Measurements from ENCODE around the gene IL20RB. TPM values are rescaled to one million over a fixed set of nuclear protein-coding genes. Genes with fewer than 3 reads are reported as not detected.

The IL20RB gene
- total RNA-seq, 3 donors from 2014 or later (not counting 1 experiment from before 2014, with no cell fraction given) = 1.9 to 3.6 (median 2.8) TPM

DNA sequence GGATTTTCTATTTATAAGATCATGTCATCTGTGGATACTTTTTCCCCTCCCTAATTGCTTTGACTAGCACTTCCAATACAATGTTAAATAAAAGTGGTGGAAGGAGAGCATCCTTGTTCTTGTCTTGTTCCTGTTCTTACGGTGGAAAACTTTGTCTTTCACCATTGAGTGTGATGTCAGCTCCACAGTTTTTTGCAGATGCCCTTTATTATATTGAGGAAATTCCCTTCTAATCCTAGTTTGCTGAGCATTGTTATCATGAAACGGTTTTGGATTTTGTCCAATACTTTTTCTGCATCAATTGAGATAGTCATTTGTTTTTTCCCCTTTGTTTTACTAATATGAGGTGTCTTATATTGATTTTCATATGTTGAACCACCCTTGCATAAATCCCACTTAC is 19.9 kb upstream of the IL20RB start:
- WGBS (ENCODE audit: insufficient coverage) = 83% methylated on average over 1 of the region's 2 CpGs
- peaks cover 18% of the 10 kb centered on the region for H3K4me1 ChIP-seq (ENCODE audit: control insufficient read depth, insufficient read depth, low read length)
- ATAC-seq = no peak
- no peaks in the 10 kb centered on the region for H3K9me3 ChIP-seq (ENCODE audit: control insufficient read depth, insufficient read depth, low read length)
- Mint-ChIP-seq H3K4me3 (no peak overlapping the region), H3K27me3 (ENCODE audit: low read depth in 2 of 2) (no peaks in the 10 kb centered on the region), H3K27ac (peak overlapping the region; percentile 80 to 86), H3K9me3 (peaks cover 0 to 2% of the 10 kb centered on the region in 2 donors), H3K36me3 (no peaks in the 10 kb centered on the region), H3K4me1 (peaks cover 62 to 73% of the 10 kb centered on the region in 2 donors)
- intact Hi-C loops (cut with micrococcal nuclease) = loop anchor here (5.0 kb wide), 2 partner anchors 76 to 186 kb away; partner anchors contain the start of genes NCK1 and STAG1
- H3K27me3 ChIP-seq (ENCODE audit: control insufficient read depth, insufficient read depth, low read length) = no peaks in the 10 kb centered on the region
- H3K36me3 ChIP-seq (ENCODE audit: control insufficient read depth, insufficient read depth, low read length) = peaks cover 5% of the 10 kb centered on the region
- DNase-seq = no peak
- H3K27ac ChIP-seq (ENCODE audit: low read length) = no peak overlapping the region
- TF ChIP-seq, protein P1, sequence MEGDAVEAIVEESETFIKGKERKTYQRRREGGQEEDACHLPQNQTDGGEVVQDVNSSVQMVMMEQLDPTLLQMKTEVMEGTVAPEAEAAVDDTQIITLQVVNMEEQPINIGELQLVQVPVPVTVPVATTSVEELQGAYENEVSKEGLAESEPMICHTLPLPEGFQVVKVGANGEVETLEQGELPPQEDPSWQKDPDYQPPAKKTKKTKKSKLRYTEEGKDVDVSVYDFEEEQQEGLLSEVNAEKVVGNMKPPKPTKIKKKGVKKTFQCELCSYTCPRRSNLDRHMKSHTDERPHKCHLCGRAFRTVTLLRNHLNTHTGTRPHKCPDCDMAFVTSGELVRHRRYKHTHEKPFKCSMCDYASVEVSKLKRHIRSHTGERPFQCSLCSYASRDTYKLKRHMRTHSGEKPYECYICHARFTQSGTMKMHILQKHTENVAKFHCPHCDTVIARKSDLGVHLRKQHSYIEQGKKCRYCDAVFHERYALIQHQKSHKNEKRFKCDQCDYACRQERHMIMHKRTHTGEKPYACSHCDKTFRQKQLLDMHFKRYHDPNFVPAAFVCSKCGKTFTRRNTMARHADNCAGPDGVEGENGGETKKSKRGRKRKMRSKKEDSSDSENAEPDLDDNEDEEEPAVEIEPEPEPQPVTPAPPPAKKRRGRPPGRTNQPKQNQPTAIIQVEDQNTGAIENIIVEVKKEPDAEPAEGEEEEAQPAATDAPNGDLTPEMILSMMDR (IDR thresholded peaks at IDR 0.05) = no peak
- H3K4me3 ChIP-seq (ENCODE audit: low read length) = no peak overlapping the region

DNA sequence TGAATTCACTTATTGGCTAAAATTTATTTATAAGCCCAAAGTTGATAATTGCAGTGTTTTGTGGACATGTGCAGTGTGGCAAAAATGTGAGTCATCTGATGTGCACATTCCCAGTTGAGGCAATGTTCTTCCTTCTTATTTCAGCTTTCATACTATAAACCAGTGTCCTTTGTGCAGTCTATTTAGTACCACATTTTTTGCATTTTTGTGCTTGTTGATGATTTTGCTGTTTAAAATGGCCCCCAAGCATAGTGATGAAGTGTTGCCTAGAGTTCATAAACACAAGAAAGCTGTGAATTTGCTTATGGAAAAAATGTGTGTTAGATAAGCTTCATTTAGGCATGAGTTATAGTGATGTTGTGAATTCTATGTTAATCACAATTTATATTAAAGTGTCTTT is 19.4 kb upstream of the IL20RB start:
- H3K27ac Mint-ChIP-seq = peak overlapping the region; percentile 80 to 86
- peaks cover 62 to 73% of the 10 kb centered on the region in 2 donors for H3K4me1 Mint-ChIP-seq
- peaks cover 20% of the 10 kb centered on the region for H3K4me1 ChIP-seq (ENCODE audit: control insufficient read depth, insufficient read depth, low read length)
- H3K4me3 Mint-ChIP-seq = no peak overlapping the region
- H3K27ac ChIP-seq (ENCODE audit: low read length) = no peak overlapping the region
- no peak for DNase-seq
- H3K9me3 ChIP-seq (ENCODE audit: control insufficient read depth, insufficient read depth, low read length) = no peaks in the 10 kb centered on the region
- ATAC-seq = peak in 2 of 3 donors; percentile 42 to 72
- H3K27me3 ChIP-seq (ENCODE audit: control insufficient read depth, insufficient read depth, low read length) = no peaks in the 10 kb centered on the region
- no peaks in the 10 kb centered on the region for H3K36me3 Mint-ChIP-seq
- peaks cover 5% of the 10 kb centered on the region for H3K36me3 ChIP-seq (ENCODE audit: control insufficient read depth, insufficient read depth, low read length)
- intact Hi-C loops (cut with micrococcal nuclease) = loop anchor here (5.0 kb wide), 2 partner anchors 76 to 186 kb away; partner anchors contain the start of genes NCK1 and STAG1
- TF ChIP-seq, protein P1 (IDR thresholded peaks at IDR 0.05) = no peak
- no peaks in the 10 kb centered on the region for H3K27me3 Mint-ChIP-seq (ENCODE audit: low read depth in 2 of 2)
- H3K4me3 ChIP-seq (ENCODE audit: low read length) = no peak overlapping the region
- peaks cover 0 to 2% of the 10 kb centered on the region in 2 donors for H3K9me3 Mint-ChIP-seq

DNA sequence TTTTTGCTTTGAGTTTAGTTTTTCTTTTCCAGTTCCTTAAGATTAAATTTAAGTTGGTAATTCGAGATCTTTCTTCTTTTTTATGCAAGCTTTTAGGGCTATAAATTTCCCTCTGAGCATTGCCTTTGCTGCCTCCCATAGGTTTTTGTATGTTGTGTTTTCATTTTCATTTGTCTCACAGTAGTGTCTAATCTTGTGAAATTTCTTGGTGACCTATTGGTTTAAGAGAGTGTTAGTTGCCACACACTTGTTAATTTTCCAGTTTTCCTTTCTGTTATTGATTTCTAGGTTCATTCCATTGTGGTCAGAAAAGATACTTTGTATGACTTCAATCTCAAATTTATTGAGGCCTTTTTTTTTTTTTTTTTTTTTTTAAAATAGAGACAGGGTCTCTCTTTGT is 18.3 kb upstream of the IL20RB start:
- Histone ChIP-seq H3K27me3 (ENCODE audit: control insufficient read depth, insufficient read depth, low read length) (no peaks in the 10 kb centered on the region), H3K4me1 (ENCODE audit: control insufficient read depth, insufficient read depth, low read length) (peaks cover 20% of the 10 kb centered on the region), H3K36me3 (ENCODE audit: control insufficient read depth, insufficient read depth, low read length) (peaks cover 5% of the 10 kb centered on the region), H3K9me3 (ENCODE audit: control insufficient read depth, insufficient read depth, low read length) (no peaks in the 10 kb centered on the region), H3K27ac (ENCODE audit: low read length) (no peak overlapping the region), H3K4me3 (ENCODE audit: low read length) (no peak overlapping the region)
- no peaks in the 10 kb centered on the region for H3K27me3 Mint-ChIP-seq (ENCODE audit: low read depth in 2 of 2)
- peaks cover 67 to 73% of the 10 kb centered on the region in 2 donors for H3K4me1 Mint-ChIP-seq
- ATAC-seq = peak; percentile 41 to 57 (median 54)
- peak overlapping the region; percentile 74 for H3K4me3 Mint-ChIP-seq
- H3K36me3 Mint-ChIP-seq = no peaks in the 10 kb centered on the region
- intact Hi-C loops (cut with micrococcal nuclease) = loop anchor here (5.0 kb wide), 2 partner anchors 77 to 187 kb away; partner anchors contain the start of genes NCK1 and STAG1
- WGBS (ENCODE audit: insufficient coverage) = no CpG with 5 or more reads among the region's 1 CpG
- peak in 1 of 2 donors; percentile 19 for DNase-seq
- peak overlapping the region; percentile 80 to 86 for H3K27ac Mint-ChIP-seq
- TF ChIP-seq, protein P1 (IDR thresholded peaks at IDR 0.05) = no peak
- H3K9me3 Mint-ChIP-seq = peaks cover 0 to 2% of the 10 kb centered on the region in 2 donors

DNA sequence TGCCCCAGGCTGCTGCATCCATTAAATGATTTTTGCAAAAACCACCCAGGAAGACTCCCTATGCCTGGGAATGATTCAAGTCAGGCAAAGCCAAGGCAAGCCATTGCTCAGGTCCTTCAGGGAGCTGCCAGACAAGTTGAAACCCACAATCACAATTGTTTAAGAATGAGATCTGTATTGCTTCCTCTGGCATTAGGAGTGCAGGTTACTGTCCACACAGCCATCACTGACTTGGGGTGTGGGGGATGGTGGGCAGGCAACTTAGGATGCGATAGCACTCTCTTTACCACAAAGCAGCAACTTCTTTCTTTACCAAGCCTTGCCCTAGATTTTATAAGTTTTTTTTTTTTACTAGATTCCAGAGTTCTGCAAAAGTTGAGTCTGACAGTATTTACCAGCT is 15.0 kb upstream of the IL20RB start:
- Histone ChIP-seq H3K27ac (ENCODE audit: low read length) (no peak overlapping the region), H3K4me1 (ENCODE audit: control insufficient read depth, insufficient read depth, low read length) (peaks cover 16% of the 10 kb centered on the region), H3K9me3 (ENCODE audit: control insufficient read depth, insufficient read depth, low read length) (no peaks in the 10 kb centered on the region), H3K36me3 (ENCODE audit: control insufficient read depth, insufficient read depth, low read length) (peaks cover 12% of the 10 kb centered on the region), H3K27me3 (ENCODE audit: control insufficient read depth, insufficient read depth, low read length) (no peaks in the 10 kb centered on the region), H3K4me3 (ENCODE audit: low read length) (no peak overlapping the region)
- intact Hi-C loops (cut with micrococcal nuclease) = loop anchor here (5.0 kb wide), 2 partner anchors 36 to 746 kb away; partner anchors contain the start of gene MSL2
- H3K4me3 Mint-ChIP-seq = peak overlapping the region; percentile 75
- TF ChIP-seq, protein P1 (IDR thresholded peaks at IDR 0.05) = no peak
- H3K36me3 Mint-ChIP-seq = no peaks in the 10 kb centered on the region
- H3K9me3 Mint-ChIP-seq = peaks cover 0 to 2% of the 10 kb centered on the region in 2 donors
- H3K4me1 Mint-ChIP-seq = peaks cover 71 to 74% of the 10 kb centered on the region in 2 donors
- WGBS (ENCODE audit: insufficient coverage) = no CpG with 5 or more reads among the region's 1 CpG
- H3K27me3 Mint-ChIP-seq (ENCODE audit: low read depth in 2 of 2) = no peaks in the 10 kb centered on the region
- DNase-seq (no peak), ATAC-seq (peak; percentile 53 to 69 (median 58))
- H3K27ac Mint-ChIP-seq = peak overlapping the region; percentile 47 to 62

Data from natural killer cell (primary cell).